ENCODE results near the gene CWF19L1.
A peak's percentile ranks its signal among the peaks of the same experiment; 100 is the strongest.

The CWF19L1 gene

GRCh38 chr10:100248820-100249219, 18.6 kb downstream of the CWF19L1 start:
- DNase-seq = no peak

- no peak for DNase-seq
Measured at GRCh38 chr10:100245484-100246220, 21.8 kb downstream of the CWF19L1 start.

- DNase-seq = no peak
Measured at GRCh38 chr10:100239851-100240250, 27.6 kb downstream of the CWF19L1 start.

GRCh38 chr10:100238429-100238828, 29.0 kb downstream of the CWF19L1 start:
- no peak for DNase-seq

GRCh38 chr10:100232101-100232500, 35.3 kb downstream of the CWF19L1 start:
- no peak for DNase-seq

GRCh38 chr10:100229819-100230422, 37.5 kb downstream of the CWF19L1 start:
- peak; percentile 1 for DNase-seq

- no peak for DNase-seq
Measured at GRCh38 chr10:100223879-100224278, 43.6 kb downstream of the CWF19L1 start.

GRCh38 chr10:100222529-100222928, 44.9 kb downstream of the CWF19L1 start:
- DNase-seq = no peak

GRCh38 chr10:100216006-100216405, 51.4 kb downstream of the CWF19L1 start:
- no peak for DNase-seq

GRCh38 chr10:100209303-100209702, 58.1 kb downstream of the CWF19L1 start:
- DNase-seq = peak; percentile 57

- DNase-seq = no peak
Measured at GRCh38 chr10:100208276-100208675, 59.2 kb downstream of the CWF19L1 start.

GRCh38 chr10:100204370-100204769, 63.1 kb downstream of the CWF19L1 start:
- DNase-seq = no peak

- no peak for DNase-seq
Measured at GRCh38 chr10:100201549-100201948, 65.9 kb downstream of the CWF19L1 start.

- no peak for DNase-seq
Measured at GRCh38 chr10:100194711-100195110, 72.7 kb downstream of the CWF19L1 start.

- no peak for DNase-seq
Measured at GRCh38 chr10:100192350-100192749, 75.1 kb downstream of the CWF19L1 start.

GRCh38 chr10:100186253-100187212, 80.9 kb downstream of the CWF19L1 start:
- DNase-seq = peak; percentile 2

GRCh38 chr10:100185364-100186252, 81.8 kb downstream of the CWF19L1 start, which contains the start of gene ERLIN1:
ERLIN1 (minus strand) TSS chr10:100186029; CDS start chr10:100185626, 403 bp downstream.
- peak; percentile 93 for DNase-seq

- DNase-seq = peak; percentile 30
Measured at GRCh38 chr10:100184840-100185239, 82.6 kb downstream of the CWF19L1 start.

GRCh38 chr10:100184426-100184825, 83.0 kb downstream of the CWF19L1 start:
- peak; percentile 6 for DNase-seq

- DNase-seq = no peak
Measured at GRCh38 chr10:100183481-100183880, 84.0 kb downstream of the CWF19L1 start.

GRCh38 chr10:100182908-100183307, 84.5 kb downstream of the CWF19L1 start:
- no peak for DNase-seq

All from EL (cell line).